Loucy (cell line): ENCODE data around the gene CRACDL.

Source experiments
- H2AFZ ChIP-seq: fragments of 200-600 bp; sonication (generic); 2 replicates; pipeline ENCODE4 v1.6.0; 2016; ENCODE audit warnings: antibody characterized with exemption, mild to moderate bottlenecking, low read length, moderate library complexity
- H3F3A ChIP-seq: fragments of 200-600 bp; 2 replicates; pipeline ENCODE4 v1.6.0; 2016; ENCODE audit warnings: antibody characterized with exemption, low read depth, mild to moderate bottlenecking
- H3K27me3 ChIP-seq: fragments of 200-600 bp; sonication (generic); 2 replicates; pipeline ENCODE4 v1.6.1; 2014; ENCODE audit warnings: low read length, mild to moderate bottlenecking; ENCODE audit not compliant: insufficient read depth, poor library complexity, severe bottlenecking
- H3K36me3 ChIP-seq: fragments of 200-600 bp; sonication (generic); 2 replicates; pipeline ENCODE4 v1.6.1; 2016; ENCODE audit warnings: low read length; ENCODE audit not compliant: insufficient read depth
- H3K4me1 ChIP-seq: fragments of 200-600 bp; sonication (generic); 2 replicates; pipeline ENCODE4 v1.5.1; 2014; ENCODE audit warnings: low read length, mild to moderate bottlenecking; ENCODE audit not compliant: insufficient read depth, poor library complexity, severe bottlenecking
- H3K4me2 ChIP-seq: fragments of 200-600 bp; sonication (generic); 2 replicates; pipeline ENCODE4 v1.6.0; 2014; ENCODE audit warnings: antibody characterized with exemption, low read length, low read depth, mild to moderate bottlenecking; ENCODE audit not compliant: poor library complexity, severe bottlenecking
- H3K4me3 ChIP-seq: fragments of 200-600 bp; sonication (generic); 2 replicates; pipeline ENCODE4 v1.5.1; 2014; ENCODE audit warnings: low read length, mild to moderate bottlenecking, mixed read lengths; ENCODE audit not compliant: poor library complexity, severe bottlenecking
- H3K79me2 ChIP-seq: fragments of 200-600 bp; sonication (generic); 2 replicates; pipeline ENCODE4 v1.6.1; 2014; ENCODE audit warnings: low read length; ENCODE audit not compliant: insufficient read depth
- H3K9ac ChIP-seq: fragments of 200-600 bp; sonication (generic); 2 replicates; pipeline ENCODE4 v1.6.0; 2014; ENCODE audit warnings: mild to moderate bottlenecking, low read depth, low read length, moderate library complexity; ENCODE audit not compliant: poor library complexity, severe bottlenecking
- H3K9me2 ChIP-seq: fragments of 200-600 bp; sonication (generic); replicated peaks from 2 replicates; pipeline ENCODE4 v1.6.1; 2016; ENCODE audit warnings: low read depth, low read length, mixed read lengths
- H3K9me3 ChIP-seq: fragments of 200-600 bp; sonication (generic); 2 replicates; pipeline ENCODE4 v1.6.1; 2014; ENCODE audit warnings: mild to moderate bottlenecking, antibody characterized with exemption, low read length, low read depth; ENCODE audit not compliant: insufficient read depth
- H4K20me1 ChIP-seq: fragments of 200-600 bp; sonication (generic); 2 replicates; pipeline ENCODE4 v1.6.0; 2014; ENCODE audit warnings: antibody characterized with exemption, low read length, mild to moderate bottlenecking; ENCODE audit not compliant: insufficient read depth, poor library complexity, severe bottlenecking
- EZH2phosphoT487 ChIP-seq: fragments of 200-600 bp; IDR thresholded peaks from 2 replicates; pipeline ENCODE4 v1.6.1; 2018; ENCODE audit warnings: antibody characterized with exemption, mild to moderate bottlenecking, moderate library complexity, borderline replicate concordance
- TF ChIP-seq, protein P1 (sequence below): fragments of 200-600 bp; sonication (generic); conservative IDR thresholded peaks from 2 replicates; pipeline ENCODE4 v1.5.1; 2014; ENCODE audit warnings: mild to moderate bottlenecking, antibody characterized with exemption, low read length

Gene CRACDL

DNA sequence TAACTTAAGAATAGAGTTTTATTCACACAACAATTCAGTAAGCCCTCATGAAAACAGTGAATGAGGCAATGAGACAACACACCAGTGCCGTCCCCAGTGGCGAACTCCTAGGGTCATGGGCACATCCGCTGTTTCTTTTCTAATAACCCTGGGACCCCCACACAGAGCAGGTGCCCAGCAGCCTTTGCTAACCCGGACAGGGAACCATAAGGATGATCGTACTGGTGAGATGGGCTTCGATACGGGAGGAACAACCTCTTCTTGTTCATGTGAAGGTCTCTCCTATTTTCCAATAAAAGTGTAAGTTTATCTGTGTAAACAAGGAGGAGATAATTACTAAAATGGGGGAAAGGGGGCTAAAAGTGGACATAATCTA lies 107.7 kb downstream of the CRACDL start:
- no peaks in the 10 kb centered on the region for H3K36me3 ChIP-seq
- no peaks in the 10 kb centered on the region for H3F3A ChIP-seq
- H3K79me2 ChIP-seq = no peaks in the 10 kb centered on the region
- H3K27me3 ChIP-seq = no peaks in the 10 kb centered on the region
- H3K9me3 ChIP-seq = no peaks in the 10 kb centered on the region
- no peak overlapping the region for H2AFZ ChIP-seq
- peak overlapping the region; percentile 55 for H3K4me3 ChIP-seq
- H4K20me1 ChIP-seq = no peaks in the 10 kb centered on the region
- peaks cover 70% of the 10 kb centered on the region for H3K4me1 ChIP-seq
- no peak overlapping the region for H3K9ac ChIP-seq
- no peaks in the 10 kb centered on the region for H3K9me2 ChIP-seq
- TF ChIP-seq, protein P1, sequence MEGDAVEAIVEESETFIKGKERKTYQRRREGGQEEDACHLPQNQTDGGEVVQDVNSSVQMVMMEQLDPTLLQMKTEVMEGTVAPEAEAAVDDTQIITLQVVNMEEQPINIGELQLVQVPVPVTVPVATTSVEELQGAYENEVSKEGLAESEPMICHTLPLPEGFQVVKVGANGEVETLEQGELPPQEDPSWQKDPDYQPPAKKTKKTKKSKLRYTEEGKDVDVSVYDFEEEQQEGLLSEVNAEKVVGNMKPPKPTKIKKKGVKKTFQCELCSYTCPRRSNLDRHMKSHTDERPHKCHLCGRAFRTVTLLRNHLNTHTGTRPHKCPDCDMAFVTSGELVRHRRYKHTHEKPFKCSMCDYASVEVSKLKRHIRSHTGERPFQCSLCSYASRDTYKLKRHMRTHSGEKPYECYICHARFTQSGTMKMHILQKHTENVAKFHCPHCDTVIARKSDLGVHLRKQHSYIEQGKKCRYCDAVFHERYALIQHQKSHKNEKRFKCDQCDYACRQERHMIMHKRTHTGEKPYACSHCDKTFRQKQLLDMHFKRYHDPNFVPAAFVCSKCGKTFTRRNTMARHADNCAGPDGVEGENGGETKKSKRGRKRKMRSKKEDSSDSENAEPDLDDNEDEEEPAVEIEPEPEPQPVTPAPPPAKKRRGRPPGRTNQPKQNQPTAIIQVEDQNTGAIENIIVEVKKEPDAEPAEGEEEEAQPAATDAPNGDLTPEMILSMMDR = no peak
- TF ChIP-seq EZH2phosphoT487 = no peak
- H3K4me2 ChIP-seq = peak overlapping the region; percentile 65

DNA sequence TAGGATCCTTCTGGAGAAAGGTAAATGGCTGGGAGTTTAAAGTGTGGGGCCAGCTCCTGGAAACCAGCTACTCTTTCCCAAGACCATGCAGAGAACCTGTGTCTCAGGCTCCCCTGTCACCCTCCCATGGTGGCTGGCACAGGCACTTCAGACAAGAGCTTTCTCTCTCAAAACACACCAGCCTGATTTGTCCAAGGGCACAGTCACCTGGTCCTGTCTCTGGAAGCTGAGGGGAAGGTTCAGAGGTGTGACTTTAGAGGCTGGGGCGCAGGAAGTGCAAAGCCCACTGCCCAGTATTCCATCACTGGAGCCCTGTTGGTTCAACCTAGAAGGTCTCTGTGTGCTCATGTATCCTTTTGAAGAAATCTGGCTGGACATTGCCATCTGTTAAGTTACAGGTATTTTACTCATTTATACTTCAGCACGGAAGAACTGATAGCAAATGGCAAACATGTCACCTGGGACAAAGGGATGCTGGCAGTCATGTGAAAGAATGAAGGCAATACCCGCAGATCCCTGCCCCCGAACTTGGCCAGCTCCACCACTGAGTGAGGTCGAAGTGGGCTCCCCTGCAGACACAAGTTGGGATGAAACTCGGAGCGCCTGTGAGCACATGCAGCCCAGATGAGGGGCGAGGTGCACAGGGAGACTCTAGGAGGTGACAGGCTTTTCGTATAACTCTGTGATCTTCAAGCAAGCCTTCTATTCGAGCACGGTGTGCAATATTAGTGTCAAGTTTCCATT lies 108.2 kb downstream of the CRACDL start:
- Histone ChIP-seq H3K9ac (no peak overlapping the region), H3K4me3 (peak overlapping the region; percentile 55), H4K20me1 (no peaks in the 10 kb centered on the region), H2AFZ (no peak overlapping the region), H3K36me3 (no peaks in the 10 kb centered on the region), H3K79me2 (no peaks in the 10 kb centered on the region), H3F3A (no peaks in the 10 kb centered on the region), H3K9me3 (no peaks in the 10 kb centered on the region), H3K4me1 (peaks cover 65% of the 10 kb centered on the region), H3K27me3 (no peaks in the 10 kb centered on the region), H3K9me2 (no peaks in the 10 kb centered on the region), H3K4me2 (peak overlapping the region; percentile 65)
- no peak for TF ChIP-seq EZH2phosphoT487
- TF ChIP-seq, protein P1 = no peak

DNA sequence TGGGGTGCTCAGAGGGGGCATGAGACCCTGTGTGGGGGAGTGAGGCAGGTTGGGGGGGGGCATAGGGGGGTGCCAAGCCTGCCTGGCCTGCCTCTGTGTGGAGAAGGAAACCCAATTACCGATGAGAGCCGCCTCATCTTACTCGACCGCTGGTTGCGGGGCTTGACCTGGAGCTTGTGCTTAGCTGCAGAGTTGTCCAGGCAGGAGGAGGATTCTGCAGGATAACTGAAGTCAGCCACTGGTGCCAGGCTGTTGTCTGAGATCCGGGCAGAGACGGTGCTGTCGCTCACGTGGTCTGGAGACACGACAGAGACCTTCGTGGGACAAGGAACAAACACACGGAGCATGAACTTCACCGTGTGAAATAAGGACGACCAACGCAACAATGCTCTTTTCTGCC lies 109.2 kb downstream of the CRACDL start:
- Histone ChIP-seq H3K4me1 (peaks cover 55% of the 10 kb centered on the region), H3K27me3 (no peaks in the 10 kb centered on the region), H3F3A (no peaks in the 10 kb centered on the region), H3K9ac (no peak overlapping the region), H3K36me3 (no peaks in the 10 kb centered on the region), H3K9me3 (no peaks in the 10 kb centered on the region), H3K4me3 (no peak overlapping the region), H3K4me2 (no peak overlapping the region), H3K79me2 (no peaks in the 10 kb centered on the region), H3K9me2 (no peaks in the 10 kb centered on the region), H2AFZ (no peak overlapping the region), H4K20me1 (no peaks in the 10 kb centered on the region)
- TF ChIP-seq, protein P1 = no peak
